Activated CD4-positive, alpha-beta T cell treated with anti-CD3 and anti-CD28 coated beads, Interleukin-2, amount 10 ng/mL, durations not matched to agents 7 days and 5 days (primary cell): Measurements from ENCODE around the gene KCTD4. TPM values are rescaled to one million over a fixed set of nuclear protein-coding genes. Genes with fewer than 3 reads are reported as not detected.

Source experiments
- CTCF ChIA-PET: fragments of 350-600 bp; sonication (Branson Sonifier 250); formaldehyde crosslinking; loops from one replicate; lab custom pipeline; 2021; ENCODE audit warnings: antibody characterized with exemption; lab: Charles Lee
- POLR2A ChIA-PET: fragments of 350-600 bp; sonication (Branson Sonifier 250); formaldehyde crosslinking; loops from one replicate; lab custom pipeline; 2021; ENCODE audit warnings: antibody characterized with exemption; lab: Charles Lee
- DNase-seq: peaks from one replicate; pipeline ENCODE4 v3.0.0-alpha.2; 2020
- H3K27ac Mint-ChIP-seq: one replicate; pipeline ENCODE4 v1.8.0; 2021; ENCODE audit warnings: mild to moderate bottlenecking, moderate library complexity, mixed read lengths
- H3K27me3 Mint-ChIP-seq: one replicate; pipeline ENCODE4 v1.8.0; 2021; ENCODE audit warnings: mixed read lengths
- H3K36me3 Mint-ChIP-seq: one replicate; pipeline ENCODE4 v1.8.0; 2021; ENCODE audit warnings: low read depth, mixed read lengths
- H3K4me1 Mint-ChIP-seq: one replicate; pipeline ENCODE4 v1.8.0; 2021; ENCODE audit warnings: mixed read lengths
- H3K4me3 Mint-ChIP-seq: one replicate; pipeline ENCODE4 v1.8.0; 2021; ENCODE audit warnings: mild to moderate bottlenecking, moderate library complexity, mixed read lengths
- H3K9me3 Mint-ChIP-seq: one replicate; pipeline ENCODE4 v1.8.0; 2021; ENCODE audit warnings: mixed read lengths
- total RNA-seq, 2 experiments: library from RNA; stranded (reverse); gene quantifications; one replicate each; pipeline ENCODE4 v1.2.3, GENCODE V29; 2021

KCTD4 gene
- total RNA-seq, 2 experiments from 2014 or later, result not detected

DNA sequence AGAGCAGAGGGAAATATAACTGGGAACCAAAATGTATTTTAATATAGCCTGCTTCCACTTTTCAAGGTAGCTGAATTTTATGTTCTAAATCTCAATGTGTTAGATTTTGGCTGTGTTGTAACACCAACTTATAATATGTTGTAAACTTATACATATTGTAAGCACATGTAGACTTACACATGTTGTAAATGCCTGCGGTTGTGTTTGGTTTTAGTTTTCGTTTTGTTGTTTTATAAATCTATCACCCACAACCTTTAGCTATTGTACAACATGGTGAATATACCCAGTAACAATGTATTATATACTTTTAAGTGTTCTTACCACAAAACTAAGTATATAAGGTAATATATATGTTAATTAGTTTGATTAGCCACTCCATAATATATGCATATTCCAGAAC lies 15.6 kb downstream of the KCTD4 start:
- H3K36me3 Mint-ChIP-seq, result peaks cover 17% of the 10 kb centered on the region
- H3K27ac Mint-ChIP-seq, result no peak overlapping the region
- no peak overlapping the region for H3K4me3 Mint-ChIP-seq
- POLR2A ChIA-PET, result no interaction called here
- DNase-seq, result no peak
- H3K4me1 Mint-ChIP-seq, result peaks cover 13% of the 10 kb centered on the region
- CTCF ChIA-PET, result interaction anchor here (0.8 kb wide), 1 partner anchor 14 kb away, joined by 5 read pairs; no protein-coding TSS in a partner anchor
- no peaks in the 10 kb centered on the region for H3K27me3 Mint-ChIP-seq
- H3K9me3 Mint-ChIP-seq, result no peaks in the 10 kb centered on the region

- POLR2A ChIA-PET, result no interaction called here
- Mint-ChIP-seq H3K4me3 (no peak overlapping the region), H3K27ac (no peak overlapping the region), H3K9me3 (no peaks in the 10 kb centered on the region), H3K4me1 (peaks cover 14% of the 10 kb centered on the region), H3K27me3 (no peaks in the 10 kb centered on the region), H3K36me3 (peaks cover 17% of the 10 kb centered on the region)
- DNase-seq, result no peak
- CTCF ChIA-PET, result no interaction called here
Measured at GRCh38 chr13:45184693-45185092, 16.2 kb downstream of the KCTD4 start.

DNA sequence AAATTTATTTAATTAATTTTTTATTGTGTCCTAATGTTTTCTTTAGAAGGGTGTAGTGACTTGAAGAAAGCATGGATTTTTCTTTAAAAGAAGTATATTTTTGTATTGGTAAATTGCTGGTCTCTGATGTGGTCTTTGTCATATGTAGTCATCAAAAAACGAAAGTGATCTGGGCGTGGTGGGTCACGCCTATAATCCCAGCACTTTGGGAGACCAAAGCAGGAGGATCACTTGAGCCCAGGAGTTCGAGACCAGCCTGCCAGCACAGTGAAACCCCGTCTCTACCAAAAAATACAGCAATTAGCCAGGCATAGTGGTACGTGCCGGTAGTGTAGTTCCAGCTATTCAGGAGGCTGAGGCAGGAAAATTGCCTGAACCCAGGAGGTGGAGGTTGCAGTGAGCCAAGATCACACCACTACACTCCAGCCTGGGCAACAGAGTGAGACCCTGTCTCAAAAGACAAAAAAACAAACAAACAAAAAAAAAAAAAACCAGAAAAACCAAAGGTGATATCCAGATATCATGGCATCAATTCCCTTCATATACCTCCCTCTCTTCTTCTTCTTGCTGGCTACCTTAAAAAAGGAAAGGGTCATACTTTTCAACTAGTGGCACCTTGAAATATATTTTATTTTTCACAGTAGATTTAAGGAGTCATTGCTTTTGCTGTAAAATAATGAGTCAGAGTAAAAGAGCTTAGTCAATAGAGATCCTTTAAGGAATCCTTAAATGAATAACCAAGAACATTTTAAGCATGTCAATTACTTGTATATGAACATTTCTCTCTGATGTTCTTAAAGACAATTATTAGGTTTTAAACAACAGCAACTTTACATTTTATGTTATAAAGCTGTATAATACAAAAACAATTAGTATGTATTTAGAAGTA lies 19.9 kb downstream of the KCTD4 start:
- Mint-ChIP-seq H3K36me3 (peaks cover 22% of the 10 kb centered on the region), H3K27ac (no peak overlapping the region), H3K27me3 (no peaks in the 10 kb centered on the region), H3K4me1 (peaks cover 32% of the 10 kb centered on the region), H3K9me3 (no peaks in the 10 kb centered on the region), H3K4me3 (no peak overlapping the region)
- POLR2A ChIA-PET, result no interaction called here
- CTCF ChIA-PET, result interaction anchor here (1.5 kb wide), 1 partner anchor 17 kb away, joined by 4 read pairs; no protein-coding TSS in a partner anchor
- no peak for DNase-seq

GRCh38 chr13:45180303-45180702 lies 20.5 kb downstream of the KCTD4 start:
- DNase-seq, result no peak
- Mint-ChIP-seq H3K4me1 (peaks cover 32% of the 10 kb centered on the region), H3K9me3 (no peaks in the 10 kb centered on the region), H3K36me3 (peaks cover 22% of the 10 kb centered on the region), H3K27ac (no peak overlapping the region), H3K4me3 (no peak overlapping the region), H3K27me3 (no peaks in the 10 kb centered on the region)
- POLR2A ChIA-PET, result no interaction called here
- CTCF ChIA-PET, result no interaction called here

GRCh38 chr13:45179428-45179827 lies 21.4 kb downstream of the KCTD4 start:
- peaks cover 28% of the 10 kb centered on the region for H3K4me1 Mint-ChIP-seq
- peaks cover 27% of the 10 kb centered on the region for H3K36me3 Mint-ChIP-seq
- H3K4me3 Mint-ChIP-seq, result no peak overlapping the region
- CTCF ChIA-PET, result no interaction called here
- no peaks in the 10 kb centered on the region for H3K27me3 Mint-ChIP-seq
- POLR2A ChIA-PET, result no interaction called here
- H3K9me3 Mint-ChIP-seq, result no peaks in the 10 kb centered on the region
- no peak for DNase-seq
- no peak overlapping the region for H3K27ac Mint-ChIP-seq

DNA sequence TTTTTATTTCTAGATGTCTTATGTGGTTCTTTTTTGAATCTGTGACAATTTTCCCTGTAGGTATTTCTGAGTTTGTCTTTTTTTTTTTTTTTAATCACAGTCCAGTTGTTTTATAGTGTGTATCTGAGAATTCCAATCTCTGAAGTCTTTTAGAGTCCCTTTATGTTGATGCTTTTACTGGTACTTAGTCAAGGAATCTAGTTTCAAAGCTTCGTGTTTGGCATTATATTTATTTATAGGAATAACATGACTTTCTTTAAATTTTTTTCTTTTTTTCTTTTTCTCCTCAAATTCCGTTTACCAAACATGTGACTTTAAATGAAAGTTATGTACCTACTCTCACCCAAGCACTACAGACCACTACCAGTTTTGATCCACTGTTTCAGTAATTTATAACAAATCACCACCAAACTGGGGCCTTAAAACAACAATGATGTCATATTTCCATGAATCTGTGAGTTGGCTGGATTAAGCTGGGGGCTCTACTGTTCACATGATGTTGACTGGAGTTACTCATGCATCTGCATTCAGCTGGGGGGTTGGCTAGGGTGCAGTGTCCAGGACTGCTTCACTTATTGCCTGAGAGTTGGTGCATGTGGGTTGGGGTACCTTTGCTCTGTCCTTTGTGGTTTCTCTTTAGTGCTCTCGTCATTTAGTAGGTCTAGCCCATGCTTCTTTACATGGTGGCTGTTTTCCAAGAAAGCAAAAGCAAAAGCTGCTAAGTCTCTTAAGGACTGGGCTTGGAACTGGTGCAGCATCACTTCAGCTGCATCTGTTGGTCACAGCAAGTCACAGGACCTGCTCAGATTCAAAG lies 22.3 kb downstream of the KCTD4 start:
- Mint-ChIP-seq H3K4me1 (peaks cover 27% of the 10 kb centered on the region), H3K9me3 (no peaks in the 10 kb centered on the region), H3K4me3 (no peak overlapping the region), H3K36me3 (peaks cover 29% of the 10 kb centered on the region), H3K27me3 (no peaks in the 10 kb centered on the region), H3K27ac (no peak overlapping the region)
- DNase-seq, result no peak
- ChIA-PET POLR2A (no interaction called here), CTCF (interaction anchor here (0.6 kb wide), 1 partner anchor 12 kb away, joined by 3 read pairs; no protein-coding TSS in a partner anchor)

- peaks cover 17% of the 10 kb centered on the region for H3K4me1 Mint-ChIP-seq
- DNase-seq, result no peak
- POLR2A ChIA-PET, result no interaction called here
- no peak overlapping the region for H3K4me3 Mint-ChIP-seq
- H3K36me3 Mint-ChIP-seq, result peaks cover 44% of the 10 kb centered on the region
- CTCF ChIA-PET, result interaction anchor here (0.7 kb wide), 1 partner anchor 73 kb away, joined by 3 read pairs; no protein-coding TSS in a partner anchor
- H3K27me3 Mint-ChIP-seq, result no peaks in the 10 kb centered on the region
- H3K27ac Mint-ChIP-seq, result no peak overlapping the region
- H3K9me3 Mint-ChIP-seq, result no peaks in the 10 kb centered on the region
Measured at GRCh38 chr13:45174478-45174877, 26.4 kb downstream of the KCTD4 start.

- Mint-ChIP-seq H3K4me3 (no peak overlapping the region), H3K4me1 (peaks cover 2% of the 10 kb centered on the region), H3K27ac (no peak overlapping the region), H3K9me3 (no peaks in the 10 kb centered on the region), H3K36me3 (peaks cover 22% of the 10 kb centered on the region), H3K27me3 (no peaks in the 10 kb centered on the region)
- ChIA-PET CTCF (interaction anchor here (1.1 kb wide), 1 partner anchor 14 kb away, joined by 4 read pairs; no protein-coding TSS in a partner anchor), POLR2A (no interaction called here)
- no peak for DNase-seq
Measured at GRCh38 chr13:45168555-45168930, 32.3 kb downstream of the KCTD4 start.

DNA sequence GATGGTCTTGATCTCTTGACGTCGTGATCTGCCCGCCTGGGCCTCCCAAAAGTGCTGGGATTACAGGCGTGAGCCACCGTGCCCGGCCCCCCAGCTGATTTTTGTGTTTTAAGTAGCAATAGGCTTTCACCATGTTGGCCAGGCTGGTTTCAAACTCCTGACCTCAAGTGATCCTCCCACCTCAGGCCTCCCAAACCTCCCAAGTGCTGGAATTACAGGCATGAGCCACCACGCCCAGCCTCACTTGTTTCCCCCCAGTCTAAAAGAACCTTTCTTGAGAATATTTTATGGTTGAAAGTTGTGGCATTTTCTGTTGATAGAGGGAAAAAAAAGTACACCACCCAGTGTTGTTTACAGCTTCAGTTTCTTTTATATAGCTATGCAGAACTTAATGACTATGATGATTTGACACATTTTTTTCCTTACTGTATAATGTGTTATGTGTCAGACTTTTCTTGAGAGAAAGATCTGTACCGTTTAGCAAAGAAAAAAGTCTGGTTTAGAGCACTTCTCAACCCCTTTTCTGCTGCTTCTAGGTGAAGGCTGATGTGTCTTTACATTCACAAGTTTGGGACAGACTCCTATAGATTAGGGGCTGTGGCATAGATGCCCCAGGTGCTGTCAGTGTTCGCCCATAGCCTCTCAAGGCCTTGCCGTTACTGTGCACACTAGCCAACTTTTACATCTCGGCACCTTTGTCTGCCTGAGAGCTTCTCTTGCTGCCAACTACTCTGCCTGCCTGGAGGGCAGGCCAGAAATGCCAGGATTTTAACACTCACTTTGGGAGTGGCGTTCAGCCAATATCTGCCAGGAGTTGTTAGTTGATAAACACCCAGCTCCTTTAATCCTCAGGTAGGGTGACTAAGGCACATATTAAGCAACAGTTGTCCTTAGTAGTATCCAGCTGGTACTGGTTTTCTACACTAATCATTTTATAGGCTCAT lies 33.0 kb downstream of the KCTD4 start:
- DNase-seq, result no peak
- Mint-ChIP-seq H3K4me3 (no peak overlapping the region), H3K4me1 (peaks cover 2% of the 10 kb centered on the region), H3K27me3 (no peaks in the 10 kb centered on the region), H3K27ac (no peak overlapping the region), H3K36me3 (peaks cover 19% of the 10 kb centered on the region), H3K9me3 (no peaks in the 10 kb centered on the region)
- ChIA-PET CTCF (interaction anchor here (1.0 to 1.1 kb wide), 2 partner anchors 13 to 14 kb away, joined by 4 read pairs; no protein-coding TSS in a partner anchor), POLR2A (no interaction called here)

GRCh38 chr13:45166858-45167257 lies 34.0 kb downstream of the KCTD4 start:
- H3K36me3 Mint-ChIP-seq, result peaks cover 10% of the 10 kb centered on the region
- no peak overlapping the region for H3K4me3 Mint-ChIP-seq
- no peak for DNase-seq
- no peak overlapping the region for H3K27ac Mint-ChIP-seq
- peaks cover 4% of the 10 kb centered on the region for H3K4me1 Mint-ChIP-seq
- no peaks in the 10 kb centered on the region for H3K27me3 Mint-ChIP-seq
- ChIA-PET POLR2A (interaction anchor here (0.7 kb wide), 1 partner anchor 15 kb away, joined by 7 read pairs; no protein-coding TSS in a partner anchor), CTCF (interaction anchor here (0.6 to 1.0 kb wide), 2 partner anchors 11 to 12 kb away, joined by 3 to 4 read pairs; no protein-coding TSS in a partner anchor)
- no peaks in the 10 kb centered on the region for H3K9me3 Mint-ChIP-seq

GRCh38 chr13:45162821-45163220 lies 38.0 kb downstream of the KCTD4 start:
- POLR2A ChIA-PET, result no interaction called here
- H3K27me3 Mint-ChIP-seq, result no peaks in the 10 kb centered on the region
- CTCF ChIA-PET, result interaction anchor here (0.5 to 1.4 kb wide), 2 partner anchors 15 to 644 kb away, joined by 4 read pairs; no protein-coding TSS in a partner anchor
- DNase-seq, result no peak
- peaks cover 2% of the 10 kb centered on the region for H3K4me1 Mint-ChIP-seq
- no peak overlapping the region for H3K27ac Mint-ChIP-seq
- no peak overlapping the region for H3K4me3 Mint-ChIP-seq
- peaks cover 2% of the 10 kb centered on the region for H3K9me3 Mint-ChIP-seq
- peaks cover 22% of the 10 kb centered on the region for H3K36me3 Mint-ChIP-seq

GRCh38 chr13:45162194-45162593 lies 38.7 kb downstream of the KCTD4 start:
- Mint-ChIP-seq H3K27ac (no peak overlapping the region), H3K4me3 (no peak overlapping the region), H3K9me3 (peaks cover 2% of the 10 kb centered on the region), H3K27me3 (no peaks in the 10 kb centered on the region), H3K36me3 (peaks cover 24% of the 10 kb centered on the region), H3K4me1 (peaks cover 2% of the 10 kb centered on the region)
- ChIA-PET CTCF (interaction anchor here (1.4 kb wide), 1 partner anchor 14 kb away, joined by 4 read pairs; no protein-coding TSS in a partner anchor), POLR2A (no interaction called here)
- no peak for DNase-seq
